GM13977 (cell line): ENCODE data around the gene PEX11G.
"Not testable (repeated sequence)": the region's sequence is repeated elsewhere in the genome, so short reads cannot be mapped to it uniquely, and the experiment has no call there.

Experiments used
- DNase-seq: peaks from one replicate; pipeline ENCODE4 v3.0.0; 2012; ENCODE audit warnings: low spot score
- in situ Hi-C: fragments of 300-500 bp; cut with MboI; formaldehyde crosslinking; loops from one replicate; pipeline ENCODE4 v1.12.0; 2022; ENCODE audit warnings: low sequenced_read_pairs, low pct_unique_long_range_greater_than_20kb, mixed read lengths, inconsistent platforms; ENCODE audit not compliant: unreplicated experiment
- TF ChIP-seq, protein P1 (sequence below): IDR thresholded peaks from 2 replicates; pipeline ENCODE4 v1.5.1; 2012; ENCODE audit warnings: mild to moderate bottlenecking, control low read depth; ENCODE audit not compliant: insufficient read depth; ENCODE audit errors: extremely low read depth, missing control alignments

PEX11G gene

DNA sequence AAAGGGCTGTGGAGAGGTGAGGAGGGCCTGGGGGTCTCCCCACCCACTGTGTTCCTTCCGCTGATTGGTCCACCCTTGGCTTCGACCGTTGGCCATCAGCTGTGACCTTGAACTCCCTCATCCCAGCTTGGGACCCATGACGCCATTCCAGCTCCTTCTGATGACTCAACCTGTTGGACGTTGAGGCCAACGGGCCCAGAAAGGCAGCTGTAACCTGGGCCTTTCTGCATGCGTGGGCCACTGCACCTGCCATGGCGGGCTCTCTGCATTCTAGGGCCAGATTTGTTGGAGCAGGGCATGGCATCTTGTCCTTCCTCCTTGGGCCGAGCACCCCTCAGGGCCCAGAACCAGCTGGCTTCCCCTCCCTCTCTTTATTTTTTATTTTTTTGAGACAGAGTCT lies 30.2 kb downstream of the PEX11G start:
- DNase-seq, result no peak
- in situ Hi-C loops, result no loop called here
- TF ChIP-seq, protein P1, sequence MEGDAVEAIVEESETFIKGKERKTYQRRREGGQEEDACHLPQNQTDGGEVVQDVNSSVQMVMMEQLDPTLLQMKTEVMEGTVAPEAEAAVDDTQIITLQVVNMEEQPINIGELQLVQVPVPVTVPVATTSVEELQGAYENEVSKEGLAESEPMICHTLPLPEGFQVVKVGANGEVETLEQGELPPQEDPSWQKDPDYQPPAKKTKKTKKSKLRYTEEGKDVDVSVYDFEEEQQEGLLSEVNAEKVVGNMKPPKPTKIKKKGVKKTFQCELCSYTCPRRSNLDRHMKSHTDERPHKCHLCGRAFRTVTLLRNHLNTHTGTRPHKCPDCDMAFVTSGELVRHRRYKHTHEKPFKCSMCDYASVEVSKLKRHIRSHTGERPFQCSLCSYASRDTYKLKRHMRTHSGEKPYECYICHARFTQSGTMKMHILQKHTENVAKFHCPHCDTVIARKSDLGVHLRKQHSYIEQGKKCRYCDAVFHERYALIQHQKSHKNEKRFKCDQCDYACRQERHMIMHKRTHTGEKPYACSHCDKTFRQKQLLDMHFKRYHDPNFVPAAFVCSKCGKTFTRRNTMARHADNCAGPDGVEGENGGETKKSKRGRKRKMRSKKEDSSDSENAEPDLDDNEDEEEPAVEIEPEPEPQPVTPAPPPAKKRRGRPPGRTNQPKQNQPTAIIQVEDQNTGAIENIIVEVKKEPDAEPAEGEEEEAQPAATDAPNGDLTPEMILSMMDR, result no peak

DNA sequence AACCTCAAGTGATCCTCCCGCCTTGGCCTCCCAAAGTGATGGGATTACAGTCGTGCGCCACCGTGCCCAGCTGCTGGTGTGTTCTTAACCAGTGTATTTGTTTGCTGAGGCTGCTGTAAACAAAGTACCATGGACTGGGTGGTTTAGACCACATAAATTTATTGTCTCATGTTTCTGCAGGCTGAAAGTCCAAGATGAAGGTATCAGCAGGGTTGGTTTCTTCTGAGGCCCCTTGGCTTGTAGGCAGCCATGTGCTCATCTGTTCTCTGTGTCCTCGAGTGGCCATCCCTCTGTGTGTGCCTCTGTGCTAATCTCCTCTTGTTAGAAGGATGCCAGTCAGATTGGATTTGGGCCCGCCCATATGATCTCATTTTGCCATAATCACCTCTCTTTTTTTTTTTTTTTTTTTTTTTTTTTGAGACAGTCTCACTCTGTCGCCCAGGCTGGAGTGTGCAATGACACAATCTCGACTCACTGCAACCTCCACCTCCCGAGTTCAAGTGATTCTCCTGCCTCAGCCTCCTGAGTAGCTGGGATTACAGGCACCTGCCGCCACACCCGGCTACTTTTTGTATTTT lies 31.8 kb downstream of the PEX11G start:
- DNase-seq, result no peak
- TF ChIP-seq, protein P1, result no peak
- in situ Hi-C loops, result no loop called here

DNA sequence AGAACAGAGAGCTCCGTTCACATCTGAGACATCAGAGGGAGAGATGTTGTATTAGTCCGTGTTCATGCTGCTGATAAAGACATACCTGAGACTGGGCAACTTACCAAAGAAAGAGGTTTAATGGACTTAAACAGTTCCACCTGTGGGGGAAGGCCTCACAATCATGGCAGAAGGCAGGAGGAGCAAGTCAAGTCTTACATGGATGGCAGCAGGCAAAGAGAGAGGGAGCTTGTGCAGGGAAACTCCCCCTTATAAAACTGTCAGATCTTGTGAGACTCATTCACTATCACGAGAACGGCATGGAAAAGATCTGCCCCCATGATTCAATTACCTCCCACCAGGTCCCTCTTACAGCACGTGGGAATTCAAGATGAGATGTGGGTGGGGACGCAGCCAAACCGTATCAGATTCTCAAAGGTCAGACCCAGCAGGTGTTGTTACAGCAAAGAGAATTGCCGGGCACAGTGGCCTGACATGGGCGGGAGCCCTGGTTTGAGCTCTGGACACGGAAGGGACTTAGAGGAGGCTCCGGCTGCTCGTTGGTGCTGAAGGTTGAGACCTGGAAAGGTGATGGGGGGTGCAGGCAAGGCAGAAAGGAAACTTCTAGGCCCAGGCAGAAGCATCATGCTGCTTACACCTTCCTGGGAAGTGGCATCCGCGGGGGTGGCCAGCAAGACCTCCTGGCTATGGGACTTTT lies 33.1 kb downstream of the PEX11G start:
- no peak for DNase-seq
- in situ Hi-C loops, result no loop called here
- TF ChIP-seq, protein P1, result no peak

DNA sequence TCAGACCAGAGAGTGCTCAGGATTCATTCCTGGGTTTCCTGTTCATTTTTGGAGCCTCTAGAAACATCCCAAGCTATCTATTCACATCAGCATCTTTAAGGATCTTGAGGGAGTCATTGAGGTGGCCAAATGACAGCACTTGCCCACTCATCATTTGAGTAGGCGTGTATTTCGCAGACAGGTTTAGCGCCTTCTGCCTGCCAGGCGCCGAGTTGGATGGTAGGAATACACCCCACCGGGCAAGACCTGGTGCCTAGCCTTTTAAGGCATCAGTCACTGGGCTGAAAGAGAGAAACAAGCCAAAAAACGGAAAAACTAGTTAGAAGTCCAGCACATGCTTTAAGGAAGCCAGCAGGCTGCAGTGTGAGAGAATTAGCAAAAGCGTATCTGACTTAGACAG lies 33.8 kb downstream of the PEX11G start:
- in situ Hi-C loops, result no loop called here
- TF ChIP-seq, protein P1, result no peak
- DNase-seq, result no peak

DNA sequence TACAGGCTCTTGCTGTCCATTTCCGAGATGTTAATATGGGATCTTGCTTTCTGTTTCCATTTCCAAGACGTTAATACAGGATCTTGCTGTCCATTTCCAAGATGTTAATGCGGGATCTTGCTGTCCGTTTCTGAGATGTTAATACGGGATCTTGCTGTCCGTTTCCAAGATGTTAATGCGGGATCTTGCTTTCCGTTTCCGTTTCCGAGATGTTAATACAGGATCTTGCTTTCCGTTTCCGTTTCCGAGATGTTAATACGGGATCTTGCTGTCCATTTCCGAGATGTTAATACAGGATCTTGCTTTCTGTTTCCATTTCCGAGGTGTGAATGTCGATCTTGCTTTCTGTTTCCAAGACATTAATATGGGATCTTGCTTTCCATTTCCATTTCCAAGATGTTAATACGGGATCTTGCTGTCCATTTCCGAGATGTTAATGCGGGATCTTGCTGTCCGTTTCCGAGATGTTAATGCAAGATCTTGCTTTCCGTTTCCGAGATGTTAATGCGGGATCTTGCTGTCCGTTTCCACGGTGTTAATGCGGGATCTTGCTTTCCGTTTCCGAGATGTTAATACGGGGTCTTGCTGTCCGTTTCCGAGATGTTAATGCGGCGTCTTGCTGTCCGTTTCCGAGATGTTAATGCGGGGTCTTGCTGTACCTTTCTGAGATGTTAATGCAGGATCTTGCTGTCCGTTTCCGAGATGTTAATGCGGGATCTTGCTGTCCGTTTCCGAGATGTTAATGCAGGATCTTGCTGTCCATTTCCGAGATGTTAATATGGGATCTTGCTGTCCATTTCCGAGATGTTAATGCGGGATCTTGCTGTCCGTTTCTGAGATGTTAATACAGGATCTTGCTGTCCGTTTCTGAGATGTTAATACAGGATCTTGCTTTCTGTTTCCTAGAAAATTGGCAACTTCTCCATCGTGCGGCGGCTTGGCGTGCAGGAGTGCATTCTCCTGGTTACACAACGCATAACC lies 38.3 kb downstream of the PEX11G start:
- TF ChIP-seq, protein P1, result no peak
- in situ Hi-C loops, result no loop called here
- no peak for DNase-seq

DNA sequence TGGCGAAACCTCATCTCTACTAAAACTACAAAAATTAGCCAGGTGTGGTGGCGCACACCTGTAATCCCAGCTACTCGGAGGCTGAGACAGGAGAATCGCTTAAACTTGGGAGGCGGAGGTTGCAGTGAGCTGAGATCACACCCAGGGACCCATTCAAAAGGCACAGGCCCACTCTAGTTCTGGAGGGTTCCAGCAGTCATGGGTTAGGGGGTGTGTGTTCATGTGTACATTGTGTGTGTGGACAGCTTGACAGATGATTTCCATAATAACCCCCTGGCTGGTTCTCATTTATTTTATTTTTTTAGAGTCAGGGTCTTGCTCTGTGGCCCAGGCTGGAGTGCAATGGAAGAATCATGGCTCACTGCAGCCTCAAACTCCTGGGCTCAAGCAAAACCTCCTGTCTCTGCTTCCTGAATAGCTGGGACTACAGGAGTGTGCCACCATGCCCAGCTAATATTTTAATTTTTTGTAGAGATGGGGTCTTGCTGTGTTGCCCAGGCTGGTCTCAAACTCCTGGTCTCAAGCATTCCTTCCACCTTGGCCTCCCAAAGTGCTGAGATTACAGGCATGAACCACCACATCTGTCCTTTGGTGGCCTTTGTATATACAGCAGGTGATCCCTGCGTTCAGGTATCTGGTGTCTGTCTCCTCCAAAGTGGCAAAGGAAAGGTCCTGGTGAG lies 39.3 kb downstream of the PEX11G start:
- DNase-seq, in situ Hi-C loops: not testable (repeated sequence)
